Right kidney (tissue), 1 donor: ENCODE results near the gene DRC7.

ENCODE experiments used
- DNase-seq: peaks from one replicate; pipeline ENCODE4 v3.0.0-alpha.2; 2016

The DRC7 gene

GRCh38 chr16:57690782-57691471 is 3.7 kb upstream of the DRC7 start:
- DNase-seq = no peak

GRCh38 chr16:57692636-57693035 is 2.0 kb upstream of the DRC7 start:
- no peak for DNase-seq

GRCh38 chr16:57693550-57693949 is 1.1 kb upstream of the DRC7 start:
- DNase-seq = no peak

GRCh38 chr16:57694231-57694724 is 328 bp upstream of the DRC7 start:
- no peak for DNase-seq

- DNase-seq = no peak
These were observed 1.1 kb downstream of the DRC7 start for GRCh38 chr16:57695680-57696069.

GRCh38 chr16:57696240-57696639 is 1.6 kb downstream of the DRC7 start:
- DNase-seq = no peak

GRCh38 chr16:57697896-57698537 is 3.4 kb downstream of the DRC7 start:
- no peak for DNase-seq

GRCh38 chr16:57698812-57699405 is 4.3 kb downstream of the DRC7 start:
- DNase-seq = no peak

GRCh38 chr16:57699481-57699880 is 4.9 kb downstream of the DRC7 start:
- no peak for DNase-seq

GRCh38 chr16:57699899-57700298 is 5.3 kb downstream of the DRC7 start:
- DNase-seq = no peak

GRCh38 chr16:57700781-57701551 is 6.4 kb downstream of the DRC7 start:
- DNase-seq = peak; percentile 32

GRCh38 chr16:57701759-57702371 is 7.3 kb downstream of the DRC7 start:
- DNase-seq = peak; percentile 49

- no peak for DNase-seq
These were observed 8.9 kb downstream of the DRC7 start for GRCh38 chr16:57703416-57704010.

GRCh38 chr16:57704011-57704904 is 9.7 kb downstream of the DRC7 start:
- DNase-seq = no peak

- DNase-seq = no peak
These were observed 10.6 kb downstream of the DRC7 start for GRCh38 chr16:57704905-57705852.

- DNase-seq = no peak
These were observed 12.1 kb downstream of the DRC7 start for GRCh38 chr16:57706717-57707116.

- no peak for DNase-seq
These were observed 12.7 kb downstream of the DRC7 start for GRCh38 chr16:57707331-57707730.

- DNase-seq = no peak
These were observed 13.6 kb downstream of the DRC7 start for GRCh38 chr16:57708168-57708567.

- DNase-seq = no peak
These were observed 15.1 kb downstream of the DRC7 start for GRCh38 chr16:57709663-57710062.

- DNase-seq = no peak
These were observed 16.7 kb downstream of the DRC7 start for GRCh38 chr16:57711346-57711745.
